GM04503 (cell line): ENCODE measurements around the gene GRB10.
A peak's percentile ranks its signal among the peaks of the same experiment; 100 is the strongest.

ENCODE experiments used
- DNase-seq: peaks from one replicate; pipeline ENCODE4 v3.0.0-alpha.2; 2012; ENCODE audit warnings: low read depth

The GRB10 gene

DNA sequence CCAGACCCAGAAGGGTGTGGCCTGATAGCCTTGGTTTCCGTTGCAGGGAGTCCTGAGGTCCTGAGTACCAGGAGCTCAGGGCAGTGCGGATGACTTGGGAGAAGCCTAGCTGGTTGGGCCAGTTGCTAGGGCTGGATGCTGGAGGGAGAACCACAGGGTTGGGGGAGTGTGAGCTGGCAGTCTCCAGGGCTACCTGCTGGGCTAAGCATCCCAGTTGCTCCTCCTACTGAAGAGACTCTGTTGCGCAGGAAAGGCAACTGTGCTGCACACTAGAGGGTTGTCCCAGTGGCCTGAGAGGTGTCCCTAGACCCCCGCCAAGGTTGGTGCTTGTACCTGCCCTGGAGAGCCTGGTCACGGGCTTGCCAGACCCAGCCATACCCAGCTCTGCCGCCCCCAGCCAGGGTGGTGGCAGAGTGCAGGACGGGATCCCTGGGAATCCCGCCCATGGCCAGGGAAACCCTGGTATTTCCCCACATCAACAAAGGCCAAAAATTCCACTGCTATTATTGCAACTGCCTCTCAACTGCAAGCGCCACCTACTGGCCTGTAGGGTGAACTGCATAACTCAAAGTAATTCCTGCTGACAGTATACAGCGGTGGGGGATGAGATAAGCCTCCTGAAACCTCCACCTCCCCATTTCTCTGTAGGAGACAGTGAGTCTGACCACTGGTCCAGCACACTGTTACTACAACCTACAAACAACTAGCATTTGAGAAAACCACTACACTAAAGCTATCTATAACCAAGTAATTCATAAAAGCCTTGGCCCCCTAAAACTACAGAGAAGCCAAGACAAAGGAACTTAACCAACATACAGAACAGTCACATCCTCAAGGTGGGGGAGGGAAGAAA, 149.9 kb downstream of the GRB10 start:
- DNase-seq: no peak

DNA sequence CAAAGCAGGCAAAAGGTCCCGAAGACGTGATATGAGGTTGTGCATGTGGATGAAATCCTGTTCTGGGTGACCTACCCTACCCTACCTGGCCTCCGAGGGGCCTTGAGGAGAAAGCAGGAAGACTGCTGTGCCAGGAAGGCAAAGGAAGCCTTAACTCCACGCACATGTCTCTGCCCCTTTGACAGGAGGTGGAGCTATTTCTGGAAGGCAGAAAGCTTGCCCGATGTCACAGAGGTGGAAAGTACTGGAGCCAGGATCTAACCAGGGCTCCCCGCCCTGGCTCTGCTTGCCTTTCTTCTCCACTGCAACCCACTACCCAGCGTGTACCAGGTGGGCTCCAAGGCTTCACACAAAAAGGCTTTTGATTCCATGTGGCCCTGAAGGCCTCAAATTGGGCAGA, 151.1 kb downstream of the GRB10 start:
- DNase-seq: no peak

DNA sequence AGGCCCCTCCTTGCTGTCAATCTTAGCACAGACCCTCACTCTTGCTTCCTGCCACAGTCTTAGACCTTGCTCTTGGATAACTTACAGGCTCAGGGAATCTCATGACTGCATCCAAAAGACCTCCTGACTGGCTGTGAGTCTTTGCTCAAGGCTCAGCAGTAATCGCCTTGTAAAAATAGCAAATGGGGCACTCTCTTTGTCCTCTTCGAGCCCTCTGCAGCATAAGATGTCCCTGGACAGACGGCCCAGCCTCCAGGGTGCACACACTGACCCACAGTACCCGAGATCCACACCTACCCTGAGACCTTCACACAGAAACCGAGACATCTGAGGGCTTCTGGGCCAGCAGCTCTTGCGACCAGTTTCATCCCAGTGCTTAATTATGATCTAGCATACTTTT, 151.6 kb downstream of the GRB10 start:
- DNase-seq: no peak

DNA sequence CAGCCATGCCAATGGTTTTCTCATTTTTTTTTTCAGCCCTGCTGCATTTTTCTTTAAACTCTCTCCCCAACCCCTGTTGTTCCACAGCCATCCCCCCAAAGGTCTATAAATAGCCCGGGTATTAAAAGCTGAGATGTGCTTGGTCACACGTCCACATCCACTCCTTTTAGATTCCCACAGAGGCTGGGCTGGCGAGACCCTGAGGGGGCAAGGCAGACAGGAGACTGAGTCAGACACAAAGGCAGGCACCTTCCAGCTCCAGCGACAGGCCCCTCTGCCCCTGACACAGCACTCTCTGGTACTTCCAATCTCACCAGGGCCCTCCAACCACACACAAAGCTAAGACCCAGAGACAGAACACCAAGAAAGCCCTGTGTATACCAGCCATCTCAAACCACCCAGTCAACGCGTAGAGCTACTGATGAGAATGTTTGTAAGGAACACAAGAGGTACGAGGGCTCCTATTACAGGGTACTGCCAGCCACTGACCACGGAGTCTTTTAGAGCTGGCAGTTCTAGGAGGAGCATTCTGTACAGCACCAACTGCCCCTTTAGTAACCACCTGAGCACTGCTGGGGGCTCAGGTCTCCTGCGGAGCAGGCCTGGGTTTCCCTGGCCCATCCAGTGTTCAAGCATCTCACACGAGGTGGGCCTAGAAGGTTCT, 153.3 kb downstream of the GRB10 start:
- no peak for DNase-seq

DNA sequence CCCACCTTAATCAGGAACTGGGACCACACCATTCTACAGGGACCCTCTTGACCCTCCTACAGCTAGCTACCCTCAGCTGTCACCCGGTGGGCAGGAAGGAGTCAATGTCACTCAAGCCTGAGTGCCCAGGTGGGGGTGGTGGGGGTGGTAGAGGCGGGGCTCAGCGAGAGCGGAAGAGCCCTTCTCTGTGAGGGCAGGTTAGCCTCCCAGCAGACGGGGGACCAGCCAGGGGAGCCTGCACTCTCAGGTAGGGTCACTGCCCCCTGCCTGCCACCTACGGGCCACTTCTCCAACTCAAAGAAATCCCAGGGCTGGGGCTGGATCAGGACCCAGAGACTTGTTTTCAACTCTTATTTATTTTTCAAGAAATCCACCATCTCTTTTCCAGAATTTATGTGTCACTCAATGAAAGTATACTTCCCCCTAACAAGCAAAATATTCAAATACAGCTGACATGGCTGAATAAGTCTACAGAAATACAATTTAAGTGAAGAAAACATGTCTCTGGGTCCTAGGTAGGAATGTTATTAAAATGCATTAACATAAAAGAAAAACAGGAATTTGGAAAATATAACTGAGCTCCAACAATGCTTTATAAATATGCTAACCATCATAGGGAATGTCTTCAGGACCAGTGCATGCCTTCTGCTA, 154.1 kb downstream of the GRB10 start:
- DNase-seq: no peak

DNA sequence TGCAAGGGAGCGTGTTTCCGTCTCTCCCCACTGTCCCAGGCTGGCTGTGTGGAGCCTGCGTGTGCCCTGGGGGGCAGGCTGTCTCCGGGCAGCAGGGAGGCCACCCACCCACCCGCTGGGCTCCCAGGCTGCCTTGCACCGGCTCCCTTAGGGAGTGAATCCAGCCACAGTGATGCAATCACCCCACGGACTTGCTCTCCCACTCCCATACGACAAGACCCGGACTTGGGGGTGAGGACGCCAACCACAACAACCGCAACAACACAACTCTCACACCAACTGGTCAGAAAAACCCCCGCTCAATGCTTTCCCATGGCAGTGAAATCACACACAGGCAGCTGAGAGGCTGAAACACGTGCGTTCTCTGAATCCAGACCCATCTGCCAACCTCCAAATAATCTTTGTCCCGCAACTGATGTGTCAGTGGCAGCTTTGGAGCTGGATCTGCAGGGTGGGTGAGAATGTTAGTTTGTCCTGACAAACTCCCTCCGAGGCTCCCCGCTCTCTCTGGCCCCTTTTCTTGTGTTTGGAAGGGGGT, 154.8 kb downstream of the GRB10 start:
- DNase-seq: no peak

DNA sequence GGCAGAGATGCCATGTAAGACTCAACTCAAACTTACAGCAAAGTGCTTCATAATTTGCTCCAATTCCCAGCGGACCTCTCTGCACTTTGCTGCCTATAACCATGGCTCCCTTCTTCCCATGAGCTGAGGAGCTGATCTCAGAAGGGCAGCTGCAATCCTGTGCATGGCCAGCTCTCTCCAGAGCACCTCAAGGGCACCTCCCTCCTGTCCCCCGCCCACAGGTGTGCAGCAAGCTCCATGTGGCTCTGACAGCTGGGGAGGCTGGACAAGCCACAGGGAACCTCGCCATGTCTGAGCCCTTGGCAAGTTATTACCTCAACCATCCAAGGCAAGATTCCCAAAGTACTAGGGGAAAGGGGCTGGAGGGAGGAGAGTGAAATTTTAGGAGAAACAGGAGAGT, 156.4 kb downstream of the GRB10 start:
- no peak for DNase-seq

DNA sequence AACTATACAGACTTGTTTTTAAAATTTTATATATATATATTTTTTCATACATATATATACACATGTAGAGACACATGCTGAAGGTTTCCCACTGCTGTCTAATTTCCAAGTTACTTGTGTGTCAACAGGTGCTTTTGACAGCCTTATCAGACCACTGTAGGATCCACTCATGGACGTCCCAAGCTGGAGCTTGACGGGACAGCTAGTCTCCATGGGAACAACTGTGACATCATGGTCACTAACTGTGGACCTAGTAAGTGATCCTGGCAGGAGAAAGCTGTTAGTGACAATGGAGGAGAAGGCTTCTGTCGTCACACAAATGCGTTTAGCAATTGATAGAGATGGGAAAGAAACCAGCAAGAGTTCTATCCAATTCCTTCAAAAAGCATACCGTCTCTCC, 157.3 kb downstream of the GRB10 start:
- DNase-seq: no peak

DNA sequence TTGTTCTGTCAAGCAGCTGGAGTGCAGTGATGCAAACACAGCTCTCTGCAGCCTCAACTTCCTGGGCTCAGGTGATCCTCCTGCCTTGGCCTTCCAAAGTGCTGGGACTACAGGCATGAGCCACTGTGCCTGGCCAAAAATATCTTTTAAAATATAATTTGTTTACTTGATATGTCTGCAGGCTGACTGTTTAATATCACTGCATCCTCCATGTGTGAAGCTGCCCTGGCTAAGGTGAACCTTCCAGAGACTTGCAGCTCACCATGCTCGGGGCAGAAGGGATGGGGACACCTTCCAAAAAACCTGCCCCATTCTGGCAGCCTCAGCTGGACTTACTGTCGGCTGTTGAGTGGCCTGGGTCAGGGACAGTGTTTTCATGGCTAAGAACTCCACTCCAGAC, 159.9 kb downstream of the GRB10 start:
- DNase-seq: no peak

DNA sequence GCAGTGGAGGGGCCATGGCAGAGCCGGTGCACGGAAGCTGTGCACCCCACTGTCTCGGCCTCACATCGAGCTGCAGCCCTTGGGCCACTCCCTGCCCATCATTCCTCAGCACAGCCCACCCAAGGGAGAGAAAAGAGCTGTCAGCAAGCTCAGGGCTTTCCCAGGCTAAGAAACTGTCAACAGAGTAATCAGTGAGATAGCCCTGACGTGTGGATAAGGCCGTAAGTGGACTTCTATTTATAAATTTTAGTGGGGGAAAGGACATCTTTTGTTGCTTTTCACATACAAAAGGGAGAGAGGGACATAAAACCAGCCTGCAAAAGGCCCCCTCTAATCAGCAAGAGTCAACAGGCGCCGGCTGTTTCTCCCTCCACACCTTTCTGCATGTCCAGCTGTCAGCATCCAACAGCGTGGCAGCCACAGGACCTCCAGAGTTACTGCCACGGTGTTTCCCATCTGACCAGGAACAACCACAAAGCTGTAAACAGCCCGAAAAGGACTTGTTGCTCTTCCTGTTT, 160.7 kb downstream of the GRB10 start:
- DNase-seq: no peak

DNA sequence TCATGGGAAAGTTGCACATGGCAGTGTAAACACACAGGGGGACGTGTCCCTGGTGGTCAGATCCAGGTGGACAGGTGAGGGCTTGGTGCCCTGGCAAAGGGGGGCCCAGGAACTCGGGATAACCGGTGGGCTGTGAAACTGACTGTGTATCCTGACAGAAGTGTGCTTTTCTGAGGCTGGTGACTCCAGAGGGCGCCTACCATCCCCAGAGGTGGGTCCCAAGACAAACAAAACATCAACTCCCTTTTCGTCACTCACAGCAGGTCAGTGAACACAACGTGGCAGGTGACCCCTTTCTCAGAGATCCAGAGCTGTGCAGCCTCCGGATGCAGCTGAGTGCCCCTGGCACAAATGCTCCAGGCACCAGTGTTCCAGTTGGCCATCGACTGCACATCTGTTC, 161.5 kb downstream of the GRB10 start:
- no peak for DNase-seq

DNA sequence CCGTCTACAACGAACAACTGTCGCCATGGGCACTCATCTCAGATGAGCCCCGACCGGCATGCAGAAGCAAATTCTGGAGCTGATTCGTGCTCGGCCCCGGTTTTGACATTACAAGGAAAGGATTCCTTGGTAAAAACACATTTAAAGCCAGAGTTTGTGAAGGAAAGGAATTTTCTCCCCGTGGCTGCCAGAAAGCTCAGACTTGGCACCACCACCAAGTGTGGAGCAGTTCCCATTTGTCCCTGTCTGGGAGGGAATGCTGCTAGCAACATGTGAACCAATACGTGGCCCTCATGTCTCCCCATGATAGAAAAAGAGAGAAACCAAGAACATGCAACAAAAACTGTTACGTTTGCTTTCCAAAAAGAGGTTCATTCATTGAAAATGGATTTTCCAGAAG, 162.3 kb downstream of the GRB10 start:
- DNase-seq: no peak

DNA sequence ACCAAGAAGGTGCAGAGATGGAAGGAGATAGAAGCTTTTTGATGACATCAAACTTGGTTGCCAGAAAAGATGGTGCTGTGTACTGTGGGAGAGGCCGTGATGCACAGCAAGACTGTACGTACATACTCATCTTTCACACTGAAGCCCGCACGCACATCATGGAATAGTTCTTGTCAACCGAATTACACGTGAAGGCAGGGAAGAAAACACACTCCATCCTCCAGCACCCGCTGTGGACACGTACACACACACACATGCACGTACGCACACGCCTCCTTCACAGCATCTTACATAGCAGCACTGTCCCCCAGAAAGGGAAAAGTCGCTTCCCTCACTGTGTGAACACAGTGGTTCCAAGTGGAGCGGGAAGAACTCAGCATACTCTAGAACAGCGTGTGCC, 163.0 kb downstream of the GRB10 start:
- DNase-seq: no peak

DNA sequence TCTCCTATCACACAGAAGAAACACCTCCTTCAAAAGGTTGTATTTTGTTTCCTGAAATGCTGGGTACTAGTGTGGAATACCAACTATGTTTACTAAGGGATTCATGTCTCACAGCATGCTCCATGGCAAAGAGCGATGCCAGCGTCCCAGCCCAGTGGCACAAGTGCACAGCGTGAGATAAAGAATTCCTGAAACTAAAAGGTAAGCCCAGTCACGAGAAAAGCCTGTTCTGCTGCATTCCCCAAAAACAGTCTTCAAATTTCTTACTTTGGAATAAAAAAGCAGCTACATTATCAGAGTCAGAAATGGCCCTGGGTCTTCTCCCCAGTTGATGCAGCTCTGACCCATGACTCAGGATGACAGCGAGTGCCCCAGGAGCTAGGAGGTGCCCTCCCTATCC, 164.4 kb downstream of the GRB10 start:
- no peak for DNase-seq

DNA sequence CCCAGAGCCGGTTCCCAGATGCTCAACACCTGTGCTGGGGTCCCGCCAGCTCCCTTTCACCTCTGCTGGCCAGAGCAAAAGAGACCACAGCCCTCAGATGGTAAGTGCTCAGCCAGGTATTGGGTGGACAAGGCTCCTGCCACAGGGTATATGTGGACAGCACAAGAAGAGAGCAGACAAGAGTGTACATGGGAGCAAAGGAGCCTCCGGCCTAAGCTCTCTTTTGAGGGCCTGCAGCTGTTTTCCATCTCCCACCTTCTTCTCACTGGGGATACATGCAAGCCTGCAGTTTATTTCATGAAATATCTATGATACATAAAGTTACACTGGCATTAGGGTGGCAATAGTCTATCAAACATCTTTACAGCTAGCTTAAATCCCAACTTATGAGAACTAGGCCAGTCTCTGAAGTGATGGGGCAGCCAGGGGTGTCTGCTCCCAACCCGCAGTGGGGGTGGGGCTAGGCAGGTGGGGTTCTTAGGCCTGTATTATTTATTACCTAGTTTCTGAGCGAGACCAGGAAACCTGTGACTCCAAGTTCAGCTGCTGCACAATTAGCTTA, 167.1 kb downstream of the GRB10 start:
- no peak for DNase-seq

DNA sequence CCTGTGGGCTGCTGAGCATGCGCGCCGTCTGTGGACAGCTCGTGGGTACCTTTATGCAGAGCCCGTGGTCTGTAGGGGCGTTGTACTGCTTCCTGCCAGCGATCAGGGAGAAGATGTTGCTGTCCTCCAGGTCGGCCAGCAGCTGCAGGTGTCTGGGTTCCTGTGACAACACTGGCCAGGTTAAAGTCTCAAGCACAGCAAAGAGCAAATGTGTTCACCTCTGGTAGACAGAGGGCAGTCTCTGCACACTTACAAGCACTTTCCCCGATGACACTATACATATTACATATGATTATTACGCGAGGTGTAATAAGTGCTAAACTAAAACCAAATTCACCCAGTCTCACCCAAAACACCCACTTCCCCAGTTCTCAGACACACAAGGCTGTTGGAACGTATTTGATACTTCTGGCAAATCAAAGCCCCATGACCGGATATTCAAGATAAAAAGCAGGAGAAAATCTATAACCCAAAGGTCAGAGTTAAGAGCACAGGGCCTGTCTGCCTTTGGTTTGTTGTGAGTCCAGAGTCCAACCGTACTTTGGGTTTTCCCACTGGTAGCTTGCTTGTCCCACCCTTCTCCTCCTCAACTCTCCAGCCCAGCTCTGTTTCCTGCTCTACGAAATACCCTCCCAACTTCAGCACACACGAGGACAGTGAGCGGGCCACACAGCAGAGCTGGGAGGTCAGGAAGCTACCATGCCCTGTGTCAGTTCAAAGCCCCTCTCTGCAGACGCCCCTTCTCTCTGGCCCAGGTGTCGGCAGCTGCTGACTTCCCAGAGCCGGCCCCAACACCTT, 167.8 kb downstream of the GRB10 start:
- DNase-seq: no peak

DNA sequence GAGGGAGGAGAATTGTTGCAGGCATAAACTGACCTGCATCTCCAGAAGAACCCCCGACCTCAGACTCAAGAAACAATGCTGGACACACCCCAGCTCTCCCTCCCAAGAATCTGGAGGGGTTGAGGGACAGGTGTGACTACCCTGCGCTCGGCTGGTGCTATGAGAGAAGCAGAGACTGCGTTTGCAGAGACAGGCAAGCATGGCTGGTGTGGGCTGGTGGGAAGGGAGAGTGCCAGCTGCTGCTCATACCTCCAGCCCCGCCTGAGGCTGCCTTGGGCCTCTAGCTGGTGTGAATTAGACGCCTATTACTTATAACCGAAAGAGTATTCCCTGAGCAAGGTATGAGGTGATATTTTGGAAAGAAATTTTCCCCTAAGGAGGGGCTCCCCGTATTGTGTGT, 169.2 kb downstream of the GRB10 start:
- no peak for DNase-seq

DNA sequence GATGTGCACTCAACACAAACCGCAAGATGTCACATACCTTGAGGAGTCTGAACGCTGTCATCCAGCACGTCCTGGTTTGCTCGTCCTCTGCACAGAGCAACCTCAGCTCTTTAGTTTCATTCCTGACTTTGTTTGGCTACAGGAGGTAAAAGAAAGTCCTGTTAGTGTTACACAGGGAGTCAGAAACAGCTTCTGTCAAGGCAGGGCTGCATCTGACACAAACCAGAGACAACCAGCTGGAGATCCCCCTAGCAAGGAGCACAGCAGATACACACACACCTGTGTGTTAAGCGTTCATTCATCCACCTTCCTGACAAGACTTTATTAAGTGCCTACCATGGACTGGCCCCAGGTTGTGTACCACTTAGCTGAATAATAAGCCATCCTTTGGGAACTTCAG, 170.0 kb downstream of the GRB10 start:
- no peak for DNase-seq

DNA sequence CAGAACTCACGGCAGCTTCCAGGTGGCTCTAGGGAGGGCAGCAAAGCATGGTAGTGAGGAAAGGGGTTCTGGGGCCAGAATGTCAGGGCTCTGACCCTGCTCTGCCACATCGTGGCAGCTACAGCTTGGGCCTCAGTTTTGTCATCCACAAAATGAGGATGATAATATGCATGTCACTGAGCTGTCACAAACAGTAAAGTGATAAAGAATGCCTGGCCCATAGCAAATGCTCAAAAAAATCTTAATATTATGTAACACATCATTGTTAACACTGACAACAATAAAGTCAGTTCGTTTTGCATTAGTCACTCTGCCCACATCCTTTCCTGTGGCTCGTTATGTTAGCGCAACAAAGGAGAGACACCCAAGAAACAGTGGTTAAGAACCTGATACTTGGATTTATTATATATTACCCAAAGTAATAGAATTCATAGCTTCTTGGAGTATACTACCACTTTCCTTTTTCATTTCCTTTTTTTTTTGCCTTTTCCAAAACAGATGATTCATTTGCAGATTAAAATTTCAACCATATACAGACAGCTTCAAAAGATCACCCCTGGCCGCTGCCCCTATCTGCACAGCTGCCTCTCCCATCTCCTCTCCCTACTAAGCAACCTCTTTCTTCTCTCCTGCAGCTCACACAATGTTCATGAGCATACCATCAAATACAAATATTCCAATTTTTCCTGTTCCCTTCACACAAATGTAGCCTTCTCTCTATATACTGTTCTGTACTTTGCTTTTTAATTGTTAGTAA, 172.0 kb downstream of the GRB10 start:
- peak; percentile 47 for DNase-seq

DNA sequence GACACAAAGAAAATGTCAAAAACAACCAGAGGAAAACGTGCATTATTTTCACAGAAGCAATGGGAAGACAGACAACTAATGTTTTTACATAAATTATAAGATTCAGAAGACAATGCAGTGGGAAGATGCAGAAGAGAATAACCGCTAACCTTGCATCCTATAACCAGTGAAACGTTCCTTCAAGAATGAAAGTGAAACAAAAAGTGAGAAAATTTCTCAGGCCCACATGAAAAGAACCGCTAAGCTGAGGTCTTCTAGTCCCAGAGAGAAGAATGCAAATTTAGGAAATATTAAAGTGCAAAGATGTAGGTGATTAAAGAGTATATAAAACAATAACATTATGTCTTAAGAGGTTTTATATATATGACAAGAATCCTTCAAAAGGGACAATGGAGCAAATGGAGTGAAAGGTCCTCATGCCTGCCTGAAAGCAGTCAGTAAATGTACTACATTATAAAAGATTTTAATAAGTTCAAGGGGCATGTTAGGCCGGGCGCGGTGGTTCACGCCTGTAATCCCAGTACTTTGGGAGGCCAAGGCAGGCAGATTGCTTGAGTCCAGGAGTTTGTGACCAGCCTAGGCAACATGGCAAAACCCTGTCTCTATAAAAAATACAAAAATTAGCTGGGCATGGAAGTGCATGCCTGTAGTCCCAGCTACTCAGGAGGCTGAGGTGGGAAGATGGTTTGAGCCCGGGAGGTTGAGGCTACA, 174.3 kb downstream of the GRB10 start:
- no peak for DNase-seq
